ENCODE data around the gene HAPSTR1.

DNA sequence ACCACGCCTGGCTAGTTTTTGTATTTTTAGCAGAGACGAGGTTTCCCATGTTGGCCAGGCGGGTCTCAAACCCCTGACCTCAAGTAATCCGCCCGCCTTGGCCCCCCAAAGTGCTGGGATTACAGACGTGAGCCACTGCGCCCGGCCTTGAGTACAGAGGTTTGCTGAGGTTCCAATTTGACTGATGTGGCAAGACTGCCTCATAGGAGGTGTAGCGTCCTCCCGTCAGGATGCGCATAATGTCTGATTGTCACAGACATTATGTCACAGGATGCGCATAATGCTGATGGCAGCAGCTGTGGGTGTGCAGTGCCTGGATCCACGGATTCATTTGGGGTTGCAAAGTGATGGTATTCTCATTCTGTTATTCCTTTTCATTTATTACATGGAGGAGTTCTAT, 45.2 kb downstream of the HAPSTR1 start:
- TF ChIP-seq, protein P1, sequence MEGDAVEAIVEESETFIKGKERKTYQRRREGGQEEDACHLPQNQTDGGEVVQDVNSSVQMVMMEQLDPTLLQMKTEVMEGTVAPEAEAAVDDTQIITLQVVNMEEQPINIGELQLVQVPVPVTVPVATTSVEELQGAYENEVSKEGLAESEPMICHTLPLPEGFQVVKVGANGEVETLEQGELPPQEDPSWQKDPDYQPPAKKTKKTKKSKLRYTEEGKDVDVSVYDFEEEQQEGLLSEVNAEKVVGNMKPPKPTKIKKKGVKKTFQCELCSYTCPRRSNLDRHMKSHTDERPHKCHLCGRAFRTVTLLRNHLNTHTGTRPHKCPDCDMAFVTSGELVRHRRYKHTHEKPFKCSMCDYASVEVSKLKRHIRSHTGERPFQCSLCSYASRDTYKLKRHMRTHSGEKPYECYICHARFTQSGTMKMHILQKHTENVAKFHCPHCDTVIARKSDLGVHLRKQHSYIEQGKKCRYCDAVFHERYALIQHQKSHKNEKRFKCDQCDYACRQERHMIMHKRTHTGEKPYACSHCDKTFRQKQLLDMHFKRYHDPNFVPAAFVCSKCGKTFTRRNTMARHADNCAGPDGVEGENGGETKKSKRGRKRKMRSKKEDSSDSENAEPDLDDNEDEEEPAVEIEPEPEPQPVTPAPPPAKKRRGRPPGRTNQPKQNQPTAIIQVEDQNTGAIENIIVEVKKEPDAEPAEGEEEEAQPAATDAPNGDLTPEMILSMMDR (IDR thresholded peaks at IDR 0.05 in 8 of 11, conservative IDR thresholded peaks at IDR 0.05 in 3 of 11): no peak
- TF ChIP-seq POLR2A (IDR thresholded peaks at IDR 0.05) (no peak), POLR2AphosphoS5 (IDR thresholded peaks at IDR 0.05) (peak in 1 of 3 donors; percentile 8)

All from spleen (tissue), 7 donors.